GM18867 (cell line): ENCODE measurements around the gene TAL1.
"Not testable (repeated sequence)": the region's sequence is repeated elsewhere in the genome, so short reads cannot be mapped to it uniquely, and the experiment has no call there.

Experiments
- ATAC-seq: cut with Tn5 transposase; IDR thresholded peaks from one replicate; pipeline ENCODE4 v1.9.1; 2021; ENCODE audit warnings: mild to moderate bottlenecking, moderate library complexity; ENCODE audit not compliant: unreplicated experiment

The TAL1 gene

DNA sequence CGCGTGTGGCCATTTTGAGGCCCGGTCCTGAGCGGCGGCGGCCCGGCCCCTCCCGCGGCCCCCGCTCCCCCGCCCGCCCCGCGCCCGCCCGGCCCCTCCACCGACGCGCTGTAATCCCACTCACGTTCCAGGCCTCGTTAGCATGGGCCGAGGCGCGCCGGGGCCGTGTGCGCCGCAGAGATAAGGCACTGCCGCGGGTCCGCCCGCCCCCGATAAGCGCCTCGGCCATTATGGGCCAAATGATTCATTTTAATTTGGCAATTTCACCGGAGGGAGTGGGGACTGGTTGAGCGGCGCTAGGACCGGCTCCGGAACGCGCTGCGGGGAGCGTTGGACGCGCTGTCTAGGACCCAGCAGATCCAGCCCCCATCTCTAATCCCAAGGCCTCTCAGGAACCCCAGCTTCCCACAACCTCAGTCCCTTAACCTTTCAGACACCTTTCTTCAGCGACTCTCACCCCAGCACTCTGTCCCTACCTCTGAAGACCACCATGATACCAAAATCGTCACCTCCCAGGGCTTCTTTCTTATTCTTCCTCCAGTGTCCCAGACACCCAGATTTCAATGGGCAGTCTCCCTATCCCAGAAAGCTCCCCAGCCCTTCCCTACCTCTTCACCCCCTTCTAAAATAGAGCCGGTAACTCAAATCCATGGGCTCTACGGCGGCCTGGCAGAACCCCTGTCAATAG lies at the start of gene TAL1:
Gene TAL1, minus strand, starts transcription at position 39 of the 688 bp plus-strand sequence. CDS start 6,337 bp downstream, outside the sequence.
- ATAC-seq: no peak

- no peak for ATAC-seq
These were observed 48.1 kb upstream of the TAL1 start for GRCh38 chr1:47280142-47280541.

DNA sequence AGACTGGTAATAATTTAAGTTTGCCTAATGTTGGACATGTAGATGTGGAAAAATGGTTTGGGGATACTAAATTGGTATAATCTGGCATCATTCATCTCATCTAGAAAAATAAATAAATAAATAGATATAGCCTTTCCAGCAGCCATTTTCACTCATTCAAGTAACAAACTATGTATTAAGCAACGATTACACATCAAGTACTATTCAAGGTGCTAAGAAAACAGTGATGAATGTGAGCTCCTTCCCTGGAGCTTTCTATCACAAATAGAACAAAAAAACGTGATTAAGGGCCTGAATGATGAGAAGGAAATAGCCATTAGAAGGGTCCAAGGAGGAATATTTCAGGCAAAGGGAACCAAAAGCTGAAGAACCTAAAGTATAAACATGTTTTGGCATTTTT lies 44.8 kb upstream of the TAL1 start:
- ATAC-seq: no peak

- ATAC-seq: not testable (repeated sequence)
These were observed 43.8 kb upstream of the TAL1 start for GRCh38 chr1:47275811-47276210.

DNA sequence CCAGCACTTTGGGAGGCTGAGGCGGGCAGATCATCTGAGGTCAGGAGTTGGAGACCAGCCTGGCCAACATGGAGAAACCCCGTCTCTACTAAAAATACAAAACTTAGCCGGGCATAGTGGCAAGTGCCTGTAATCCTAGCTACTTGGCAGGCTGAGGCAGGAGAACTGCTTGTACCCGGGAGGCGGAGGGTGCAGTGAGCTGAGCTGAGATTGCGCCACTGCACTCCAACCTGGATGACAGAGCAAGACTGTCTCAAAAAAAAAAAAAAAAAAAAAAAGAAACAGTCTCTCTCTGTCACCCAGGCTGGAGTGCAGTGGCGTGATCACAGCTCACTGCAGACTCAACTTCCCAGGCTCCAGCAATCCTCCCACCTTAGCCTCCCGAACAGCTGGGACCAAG lies 33.5 kb upstream of the TAL1 start:
- ATAC-seq: not testable (repeated sequence)

GRCh38 chr1:47262787-47263413 lies 30.9 kb upstream of the TAL1 start:
- no peak for ATAC-seq

GRCh38 chr1:47257224-47257623 lies 25.2 kb upstream of the TAL1 start:
- ATAC-seq: no peak

DNA sequence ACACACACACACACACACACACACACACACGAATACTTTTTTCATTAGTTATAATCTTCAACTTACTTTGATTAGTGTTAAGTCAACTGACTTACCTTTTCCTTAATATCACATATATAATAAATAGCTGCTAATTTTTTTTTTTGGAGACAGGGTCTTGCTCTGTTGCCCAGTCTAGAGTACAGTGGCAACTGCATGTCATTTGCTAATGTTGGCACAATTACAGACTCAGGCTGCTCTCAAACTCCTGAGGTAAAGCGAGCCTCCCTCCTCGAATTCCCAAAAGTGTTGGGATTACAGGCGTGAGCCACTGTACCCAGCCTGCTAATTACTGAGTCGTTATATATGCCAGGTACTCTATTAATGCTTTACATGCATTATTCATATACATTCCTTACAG lies 20.8 kb upstream of the TAL1 start:
- no peak for ATAC-seq

DNA sequence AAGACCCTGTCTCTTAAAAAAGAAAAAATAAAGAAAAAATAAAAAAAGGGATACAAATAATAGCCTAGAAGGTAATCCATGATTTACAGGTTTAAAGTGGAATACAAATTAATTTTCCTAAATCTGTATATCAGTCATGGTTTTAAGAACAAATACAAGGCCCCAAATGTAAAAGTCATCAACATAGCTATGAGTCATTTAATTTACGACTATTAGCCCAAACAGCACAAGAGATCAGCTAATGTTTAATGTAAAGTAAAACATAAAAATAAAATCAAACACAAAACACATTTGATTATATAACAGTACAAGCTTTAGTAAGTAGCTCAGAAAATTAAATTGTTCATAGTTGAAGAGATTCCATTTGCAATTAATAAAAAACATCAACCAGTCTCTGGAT lies 20.3 kb upstream of the TAL1 start:
- no peak for ATAC-seq

- ATAC-seq: no peak
These were observed 17.7 kb upstream of the TAL1 start for GRCh38 chr1:47249755-47250154.

DNA sequence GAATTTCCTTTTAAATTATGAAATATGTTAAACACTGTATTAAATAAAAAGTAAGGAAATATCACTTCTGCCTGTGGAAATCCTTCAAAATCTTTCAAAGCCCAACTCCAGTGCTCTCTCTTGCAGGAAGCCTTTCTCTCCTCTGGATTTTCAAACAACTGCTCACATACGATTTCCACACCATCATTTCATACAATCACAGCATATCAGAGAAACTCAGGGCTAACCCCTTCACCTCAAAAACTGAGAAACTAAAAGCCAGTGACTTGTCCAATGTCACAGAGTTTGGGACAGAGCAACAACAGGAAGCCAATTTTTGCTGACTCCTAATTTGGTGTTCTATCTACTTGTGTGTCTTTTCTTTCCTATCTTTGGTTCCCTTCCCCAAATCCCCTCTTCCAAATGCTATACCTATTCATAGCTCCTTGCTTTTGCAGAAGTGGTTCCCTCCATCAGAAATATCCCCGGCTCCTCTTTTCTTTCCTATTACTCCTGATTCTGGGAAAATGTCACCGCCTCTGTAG lies 12.4 kb upstream of the TAL1 start:
- ATAC-seq: no peak

DNA sequence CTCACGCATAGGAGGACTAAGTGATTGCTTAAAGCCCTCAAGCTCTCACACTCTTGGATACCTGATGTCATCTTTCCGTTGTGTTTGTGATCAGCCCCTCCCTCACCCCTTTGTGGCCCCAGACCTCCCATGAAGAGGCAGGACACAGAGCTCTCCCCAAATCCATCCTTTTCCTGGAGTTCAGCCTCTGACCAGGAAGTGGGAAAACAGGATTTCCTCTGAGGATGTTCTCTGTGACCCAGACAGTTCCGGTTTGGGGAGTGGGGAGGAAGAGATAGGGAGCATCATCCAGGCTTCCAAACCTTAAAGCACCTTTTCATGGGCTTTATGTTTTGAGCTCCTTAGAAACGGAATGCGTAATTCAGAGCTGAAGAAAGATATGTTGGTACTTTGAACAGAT lies 11.9 kb upstream of the TAL1 start:
- no peak for ATAC-seq

DNA sequence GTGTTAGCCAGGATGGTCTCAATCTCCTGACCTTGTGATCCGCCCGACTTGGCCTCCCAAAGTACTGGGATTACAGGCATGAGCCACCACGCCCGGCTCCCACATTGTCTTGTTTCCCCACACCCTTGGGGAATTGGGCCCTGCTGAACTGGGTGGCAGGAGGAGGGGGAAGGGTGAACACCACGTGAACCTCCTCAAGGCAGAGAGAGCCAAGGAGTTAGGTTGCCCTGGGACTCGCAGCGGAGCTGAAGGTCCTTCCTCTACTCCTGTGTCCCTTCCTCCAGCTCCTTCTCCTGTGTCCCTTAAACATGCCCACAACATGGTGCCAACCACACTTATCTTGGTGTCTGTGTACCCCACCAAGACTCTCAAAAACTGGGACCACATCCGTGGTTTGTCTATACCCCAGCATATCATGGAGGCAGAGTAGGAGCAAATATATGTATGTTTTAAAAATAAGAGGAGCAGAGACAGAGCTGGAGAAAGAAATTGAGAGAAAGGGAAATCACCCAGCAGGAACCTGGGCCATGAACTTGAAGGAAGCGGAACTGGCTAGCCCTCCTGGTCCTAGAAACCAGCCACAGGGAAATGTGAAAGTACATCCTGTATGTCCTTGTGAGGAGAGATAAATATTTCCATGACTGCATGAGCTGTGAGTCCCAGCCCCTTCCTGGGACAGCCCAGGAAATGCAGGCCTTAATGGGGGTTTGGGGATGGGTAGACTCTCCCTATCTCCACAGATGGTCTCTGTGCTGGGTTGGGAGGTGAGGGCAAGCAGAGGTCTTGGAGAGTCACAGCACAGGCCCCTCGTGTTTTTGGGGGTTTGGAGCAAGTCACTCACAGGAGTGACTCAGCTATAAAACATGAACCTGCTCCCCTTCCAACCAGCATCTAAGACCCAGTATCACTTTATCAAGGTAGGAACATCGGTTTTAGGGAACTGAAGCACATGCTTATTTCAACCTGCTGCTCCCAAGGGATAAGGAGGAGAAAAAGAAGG lies 9.4 kb upstream of the TAL1 start:
- no peak for ATAC-seq

DNA sequence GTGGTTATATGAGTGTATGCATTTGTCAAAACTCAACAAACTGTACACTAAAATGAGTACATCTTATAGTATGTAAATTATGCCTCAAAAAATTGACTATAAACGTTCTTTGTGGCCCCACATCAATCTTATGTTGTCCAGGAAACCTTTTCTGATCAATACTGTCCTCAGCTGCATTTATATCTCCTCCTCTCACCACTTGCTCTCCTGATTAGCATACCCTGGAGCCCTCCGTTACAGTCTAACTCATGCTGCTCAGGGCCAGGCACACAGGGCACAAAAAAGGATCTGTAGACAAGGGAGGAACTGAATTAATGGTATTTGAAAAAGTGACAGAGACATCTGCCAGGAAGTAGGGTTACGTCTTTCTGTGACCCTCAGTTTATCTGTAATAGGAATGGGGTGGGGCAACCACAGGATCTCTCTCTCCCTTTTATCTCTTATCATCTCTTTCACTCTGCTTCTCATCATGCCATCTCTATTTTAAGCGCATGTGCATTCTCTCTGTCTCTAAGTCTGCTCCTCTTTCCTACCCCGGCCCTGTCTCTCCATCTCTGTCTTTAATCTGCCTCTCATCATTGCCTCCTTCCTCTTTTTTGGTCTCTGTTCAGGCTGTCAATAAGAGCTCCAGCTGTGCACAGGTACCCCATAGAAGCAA lies 7.0 kb upstream of the TAL1 start:
- ATAC-seq: no peak

GRCh38 chr1:47235806-47236205 lies 3.8 kb upstream of the TAL1 start:
- no peak for ATAC-seq

- no peak for ATAC-seq
These were observed 3.2 kb upstream of the TAL1 start for GRCh38 chr1:47235241-47235681.

- no peak for ATAC-seq
These were observed 1.2 kb upstream of the TAL1 start for GRCh38 chr1:47233186-47233585.

- ATAC-seq: no peak
These were observed 481 bp downstream of the TAL1 start for GRCh38 chr1:47231301-47232186.

GRCh38 chr1:47230692-47231300 lies 1.2 kb downstream of the TAL1 start:
- ATAC-seq: no peak
